ENCODE results near the gene FOXP4.
A peak's percentile ranks its signal among the peaks of the same experiment; 100 is the strongest.
"Not testable (repeated sequence)": the region's sequence is repeated elsewhere in the genome, so short reads cannot be mapped to it uniquely, and the experiment has no call there.

Gene FOXP4

GRCh38 chr6:41608443-41609151 lies 62.4 kb downstream of the FOXP4 start:
- Histone ChIP-seq H3K9ac (ENCODE audit: low read length) (no peak overlapping the region), H3K4me3 (ENCODE audit: low read length) (no peak overlapping the region), H3K27me3 (replicated peaks; ENCODE audit: control insufficient read depth, insufficient read depth, low read length) (peaks cover 11% of the 10 kb centered on the region), H3K4me1 (ENCODE audit: control insufficient read depth, insufficient read depth, low read length) (no peaks in the 10 kb centered on the region), H3K36me3 (ENCODE audit: control insufficient read depth, insufficient read depth, low read length, severe bottlenecking) (no peaks in the 10 kb centered on the region), H3K9me3 (ENCODE audit: control insufficient read depth, low read length) (peaks cover 10% of the 10 kb centered on the region)
- DNase-seq (ENCODE audit: low read depth): no peak

GRCh38 chr6:41614715-41615114 lies 68.5 kb downstream of the FOXP4 start:
- H3K27me3 ChIP-seq (replicated peaks; ENCODE audit: control insufficient read depth, insufficient read depth, low read length): peaks cover 24% of the 10 kb centered on the region
- H3K9me3 ChIP-seq (ENCODE audit: control insufficient read depth, low read length): peaks cover 20% of the 10 kb centered on the region
- no peak overlapping the region for H3K9ac ChIP-seq (ENCODE audit: low read length)
- H3K4me3 ChIP-seq (ENCODE audit: low read length): no peak overlapping the region
- DNase-seq (ENCODE audit: low read depth): no peak
- no peaks in the 10 kb centered on the region for H3K4me1 ChIP-seq (ENCODE audit: control insufficient read depth, insufficient read depth, low read length)
- H3K36me3 ChIP-seq (ENCODE audit: control insufficient read depth, insufficient read depth, low read length, severe bottlenecking): no peaks in the 10 kb centered on the region

DNA sequence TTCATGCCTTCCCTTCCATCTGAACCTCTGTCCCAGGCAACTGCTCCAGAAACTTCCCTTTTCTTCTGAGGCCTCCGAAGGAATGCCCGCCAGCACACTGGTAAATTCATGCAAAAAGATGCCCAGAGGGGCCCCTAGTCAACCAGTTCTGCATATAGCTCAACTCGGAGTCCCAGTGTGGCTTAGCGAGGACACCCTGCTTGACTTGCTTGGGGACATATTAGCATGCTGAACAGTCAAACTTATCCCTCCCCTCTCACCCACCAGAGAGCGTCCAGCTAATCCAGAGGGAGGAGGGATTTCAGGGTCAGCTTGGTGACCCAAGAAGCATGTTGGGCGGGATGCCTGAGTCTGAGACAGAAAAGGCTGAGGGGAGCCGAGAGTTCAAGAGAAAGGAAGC lies 69.1 kb downstream of the FOXP4 start:
- no peaks in the 10 kb centered on the region for H3K4me1 ChIP-seq (ENCODE audit: control insufficient read depth, insufficient read depth, low read length)
- peaks cover 24% of the 10 kb centered on the region for H3K27me3 ChIP-seq (replicated peaks; ENCODE audit: control insufficient read depth, insufficient read depth, low read length)
- peaks cover 20% of the 10 kb centered on the region for H3K9me3 ChIP-seq (ENCODE audit: control insufficient read depth, low read length)
- no peak overlapping the region for H3K4me3 ChIP-seq (ENCODE audit: low read length)
- no peaks in the 10 kb centered on the region for H3K36me3 ChIP-seq (ENCODE audit: control insufficient read depth, insufficient read depth, low read length, severe bottlenecking)
- no peak overlapping the region for H3K9ac ChIP-seq (ENCODE audit: low read length)
- no peak for DNase-seq (ENCODE audit: low read depth)

- Histone ChIP-seq H3K9ac (ENCODE audit: low read length) (no peak overlapping the region), H3K27me3 (replicated peaks; ENCODE audit: control insufficient read depth, insufficient read depth, low read length) (peaks cover 21% of the 10 kb centered on the region)
Observed at GRCh38 chr6:41618598-41618997, 72.4 kb downstream of the FOXP4 start.

DNA sequence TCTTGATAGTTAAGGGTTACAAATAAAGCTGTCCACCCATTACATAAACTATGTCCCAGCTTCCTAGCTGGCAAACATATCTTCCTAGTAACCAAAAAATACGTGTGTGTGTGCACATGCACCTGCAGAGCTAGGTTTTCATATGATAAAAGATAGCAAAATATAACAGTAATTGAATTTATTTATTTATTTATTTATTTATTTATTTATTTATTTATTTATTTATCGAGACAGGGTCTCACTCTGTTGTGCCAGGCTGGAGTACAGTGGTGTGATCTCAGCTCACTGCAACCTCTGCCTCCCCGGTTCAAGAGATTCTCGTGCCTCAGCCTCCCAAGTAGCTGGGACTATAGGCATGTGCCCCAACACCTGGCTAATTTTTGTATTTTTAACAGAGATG lies 73.0 kb downstream of the FOXP4 start:
- not testable (repeated sequence) for H3K9ac ChIP-seq (ENCODE audit: low read length); H3K4me1 ChIP-seq (ENCODE audit: control insufficient read depth, insufficient read depth, low read length); H3K4me3 ChIP-seq (ENCODE audit: low read length); H3K36me3 ChIP-seq (ENCODE audit: control insufficient read depth, insufficient read depth, low read length, severe bottlenecking); DNase-seq (ENCODE audit: low read depth)
- H3K9me3 ChIP-seq (ENCODE audit: control insufficient read depth, low read length): peaks cover 28% of the 10 kb centered on the region
- H3K27me3 ChIP-seq (replicated peaks; ENCODE audit: control insufficient read depth, insufficient read depth, low read length): peaks cover 16% of the 10 kb centered on the region

More at GRCh38 chr6:41618598-41618997, 72.4 kb downstream of the FOXP4 start:
- Histone ChIP-seq H3K4me3 (ENCODE audit: low read length) (no peak overlapping the region), H3K36me3 (ENCODE audit: control insufficient read depth, insufficient read depth, low read length, severe bottlenecking) (no peaks in the 10 kb centered on the region), H3K4me1 (ENCODE audit: control insufficient read depth, insufficient read depth, low read length) (no peaks in the 10 kb centered on the region), H3K9me3 (ENCODE audit: control insufficient read depth, low read length) (peaks cover 34% of the 10 kb centered on the region)
- no peak for DNase-seq (ENCODE audit: low read depth)

DNA sequence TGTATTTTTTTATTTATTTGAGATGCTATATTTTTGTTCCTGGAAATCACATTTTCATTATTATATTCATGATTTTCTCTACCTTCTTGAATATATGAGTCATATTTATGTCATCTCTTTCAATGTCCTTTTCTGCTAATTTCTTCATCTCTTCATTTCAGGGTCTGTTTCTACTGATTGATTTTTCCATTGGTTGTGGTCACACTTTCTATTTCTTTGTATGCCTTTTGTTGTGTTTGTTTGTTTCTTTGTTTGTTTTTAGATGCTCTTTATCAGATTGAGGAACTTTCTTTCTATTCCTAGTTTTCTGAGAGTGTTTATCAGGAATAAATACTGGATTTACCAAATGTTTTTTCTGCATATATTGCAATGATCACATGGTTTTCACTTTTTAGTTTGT lies 75.2 kb downstream of the FOXP4 start:
- no peak for DNase-seq (ENCODE audit: low read depth)
- H3K27me3 ChIP-seq (replicated peaks; ENCODE audit: control insufficient read depth, insufficient read depth, low read length): peaks cover 12% of the 10 kb centered on the region
- no peak overlapping the region for H3K4me3 ChIP-seq (ENCODE audit: low read length)
- peaks cover 24% of the 10 kb centered on the region for H3K9me3 ChIP-seq (ENCODE audit: control insufficient read depth, low read length)
- H3K4me1 ChIP-seq (ENCODE audit: control insufficient read depth, insufficient read depth, low read length): no peaks in the 10 kb centered on the region
- H3K36me3 ChIP-seq (ENCODE audit: control insufficient read depth, insufficient read depth, low read length, severe bottlenecking): no peaks in the 10 kb centered on the region
- H3K9ac ChIP-seq (ENCODE audit: low read length): no peak overlapping the region

DNA sequence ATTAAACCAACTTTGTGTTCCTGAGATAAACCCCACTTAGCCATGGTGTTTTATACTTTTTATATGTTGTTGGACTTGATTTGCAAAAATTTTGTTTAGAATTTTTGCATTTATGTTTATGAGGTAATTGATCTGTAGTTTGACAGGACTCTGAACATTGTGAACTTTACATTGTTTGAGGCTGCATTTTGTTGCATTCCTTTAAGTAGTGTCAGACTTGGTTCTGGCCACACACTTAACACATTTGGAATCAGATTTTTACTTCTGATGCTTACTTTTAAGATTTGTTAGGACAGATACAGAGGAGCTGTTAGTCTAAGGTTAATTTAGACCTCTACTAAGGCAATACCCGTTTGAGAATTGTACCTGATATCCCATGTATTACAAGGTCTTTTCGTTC lies 75.6 kb downstream of the FOXP4 start:
- H3K36me3 ChIP-seq (ENCODE audit: control insufficient read depth, insufficient read depth, low read length, severe bottlenecking): no peaks in the 10 kb centered on the region
- peaks cover 24% of the 10 kb centered on the region for H3K9me3 ChIP-seq (ENCODE audit: control insufficient read depth, low read length)
- H3K27me3 ChIP-seq (replicated peaks; ENCODE audit: control insufficient read depth, insufficient read depth, low read length): peaks cover 15% of the 10 kb centered on the region
- no peaks in the 10 kb centered on the region for H3K4me1 ChIP-seq (ENCODE audit: control insufficient read depth, insufficient read depth, low read length)
- peak; percentile 14 for DNase-seq (ENCODE audit: low read depth)
- no peak overlapping the region for H3K9ac ChIP-seq (ENCODE audit: low read length)
- no peak overlapping the region for H3K4me3 ChIP-seq (ENCODE audit: low read length)

GRCh38 chr6:41622206-41622988 lies 76.2 kb downstream of the FOXP4 start:
- Histone ChIP-seq H3K9ac (ENCODE audit: low read length) (no peak overlapping the region), H3K27me3 (replicated peaks; ENCODE audit: control insufficient read depth, insufficient read depth, low read length) (peaks cover 18% of the 10 kb centered on the region), H3K36me3 (ENCODE audit: control insufficient read depth, insufficient read depth, low read length, severe bottlenecking) (no peaks in the 10 kb centered on the region), H3K4me1 (ENCODE audit: control insufficient read depth, insufficient read depth, low read length) (no peaks in the 10 kb centered on the region), H3K9me3 (ENCODE audit: control insufficient read depth, low read length) (peaks cover 24% of the 10 kb centered on the region), H3K4me3 (ENCODE audit: low read length) (no peak overlapping the region)
- DNase-seq (ENCODE audit: low read depth): peak; percentile 30

- DNase-seq (ENCODE audit: low read depth): no peak
- Histone ChIP-seq H3K4me3 (ENCODE audit: low read length) (no peak overlapping the region), H3K9ac (ENCODE audit: low read length) (no peak overlapping the region), H3K4me1 (ENCODE audit: control insufficient read depth, insufficient read depth, low read length) (no peaks in the 10 kb centered on the region), H3K9me3 (ENCODE audit: control insufficient read depth, low read length) (peaks cover 24% of the 10 kb centered on the region), H3K27me3 (replicated peaks; ENCODE audit: control insufficient read depth, insufficient read depth, low read length) (peaks cover 20% of the 10 kb centered on the region), H3K36me3 (ENCODE audit: control insufficient read depth, insufficient read depth, low read length, severe bottlenecking) (no peaks in the 10 kb centered on the region)
Observed at GRCh38 chr6:41623330-41623729, 77.1 kb downstream of the FOXP4 start.

DNA sequence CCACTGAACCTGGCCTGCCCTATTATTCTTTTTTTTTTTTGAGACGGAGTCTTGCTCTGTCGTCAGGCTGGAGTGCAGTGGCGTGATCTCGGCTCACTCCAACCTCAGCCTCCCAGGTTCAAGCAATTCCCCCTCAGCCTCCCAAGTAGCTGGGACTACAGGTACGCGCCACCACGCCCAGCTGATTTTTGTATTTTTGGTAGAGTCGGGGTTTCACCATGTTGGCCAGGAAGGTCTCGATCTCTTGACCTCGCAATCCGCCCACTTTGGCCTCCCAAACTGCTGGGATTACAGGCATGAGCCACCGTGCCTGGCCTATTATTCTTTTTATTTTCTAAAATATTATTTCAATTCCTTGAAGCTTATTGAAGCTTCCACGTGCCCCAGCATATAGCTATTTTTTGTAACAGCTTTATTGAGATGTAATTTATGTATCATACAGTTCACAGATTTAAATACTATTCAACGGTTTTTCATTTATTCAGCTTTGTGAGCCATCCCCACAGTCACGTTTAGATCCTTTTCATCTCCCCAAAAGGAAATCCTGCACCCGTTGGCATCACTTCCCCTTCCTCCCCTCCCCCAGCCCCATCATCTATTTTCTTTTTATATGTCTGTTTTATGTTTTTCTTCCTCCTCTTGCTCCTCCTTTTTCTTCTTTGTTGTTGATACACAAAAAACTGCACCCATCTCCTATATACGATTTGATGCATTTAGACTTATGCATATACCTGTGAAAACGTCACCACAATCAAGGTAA lies 78.6 kb downstream of the FOXP4 start:
- peaks cover 28% of the 10 kb centered on the region for H3K27me3 ChIP-seq (replicated peaks; ENCODE audit: control insufficient read depth, insufficient read depth, low read length)
- peaks cover 24% of the 10 kb centered on the region for H3K9me3 ChIP-seq (ENCODE audit: control insufficient read depth, low read length)
- no peaks in the 10 kb centered on the region for H3K4me1 ChIP-seq (ENCODE audit: control insufficient read depth, insufficient read depth, low read length)
- no peak overlapping the region for H3K4me3 ChIP-seq (ENCODE audit: low read length)
- no peaks in the 10 kb centered on the region for H3K36me3 ChIP-seq (ENCODE audit: control insufficient read depth, insufficient read depth, low read length, severe bottlenecking)
- DNase-seq (ENCODE audit: low read depth): no peak
- H3K9ac ChIP-seq (ENCODE audit: low read length): no peak overlapping the region

GRCh38 chr6:41625442-41625841 lies 79.3 kb downstream of the FOXP4 start:
- Histone ChIP-seq H3K9me3 (ENCODE audit: control insufficient read depth, low read length) (peaks cover 24% of the 10 kb centered on the region), H3K27me3 (replicated peaks; ENCODE audit: control insufficient read depth, insufficient read depth, low read length) (peaks cover 32% of the 10 kb centered on the region), H3K4me1 (ENCODE audit: control insufficient read depth, insufficient read depth, low read length) (no peaks in the 10 kb centered on the region), H3K4me3 (ENCODE audit: low read length) (no peak overlapping the region), H3K36me3 (ENCODE audit: control insufficient read depth, insufficient read depth, low read length, severe bottlenecking) (no peaks in the 10 kb centered on the region), H3K9ac (ENCODE audit: low read length) (no peak overlapping the region)
- no peak for DNase-seq (ENCODE audit: low read depth)

Data from adipocyte (in vitro differentiated cells).